Duodenal mucosa (tissue), 2 donors: ENCODE results near the gene PRDM4.
"Not testable (repeated sequence)": the region's sequence is repeated elsewhere in the genome, so short reads cannot be mapped to it uniquely, and the experiment has no call there.

Source experiments
- H3K27ac ChIP-seq: one replicate; pipeline ENCODE4 v1.7.0; 2013; ENCODE audit warnings: low read depth, low read length
- H3K27me3 ChIP-seq, 2 donors: one replicate each; pipeline ENCODE4 v1.7.0; 2013; ENCODE audit warnings: low read length in 2 of 2, control low read depth in 1 of 2; ENCODE audit not compliant: insufficient read depth in 2 of 2, control insufficient read depth in 1 of 2
- H3K36me3 ChIP-seq, 2 donors: one replicate each; pipeline ENCODE4 v1.7.0; 2013; ENCODE audit warnings: low read length in 2 of 2, control low read depth in 1 of 2; ENCODE audit not compliant: insufficient read depth in 2 of 2, control insufficient read depth in 1 of 2
- H3K4me1 ChIP-seq, 2 donors: one replicate each; pipeline ENCODE4 v1.7.0; 2013; ENCODE audit warnings: low read length in 2 of 2, control low read depth in 1 of 2; ENCODE audit not compliant: insufficient read depth in 2 of 2, control insufficient read depth in 1 of 2
- H3K4me3 ChIP-seq, 2 donors: one replicate each; pipeline ENCODE4 v1.7.0; 2013; ENCODE audit warnings: low read length in 2 of 2, low read depth in 1 of 2
- H3K9ac ChIP-seq, 2 donors: one replicate each; pipeline ENCODE4 v1.7.0; 2013; ENCODE audit warnings: low read length in 2 of 2, low read depth in 1 of 2
- H3K9me3 ChIP-seq, 2 donors: one replicate each; pipeline ENCODE4 v1.7.0; 2013; ENCODE audit warnings: low read length in 2 of 2, control low read depth in 1 of 2; ENCODE audit not compliant: control insufficient read depth in 1 of 2

PRDM4 gene

GRCh38 chr12:107736914-107737313, 24.0 kb downstream of the PRDM4 start:
- no peak overlapping the region for H3K27ac ChIP-seq
- no peak overlapping the region for H3K4me3 ChIP-seq
- H3K36me3 ChIP-seq = peaks cover 66 to 92% of the 10 kb centered on the region in 2 donors
- no peaks in the 10 kb centered on the region for H3K4me1 ChIP-seq
- no peaks in the 10 kb centered on the region for H3K9me3 ChIP-seq
- no peak overlapping the region for H3K9ac ChIP-seq
- H3K27me3 ChIP-seq = no peaks in the 10 kb centered on the region

GRCh38 chr12:107735763-107736162, 25.2 kb downstream of the PRDM4 start:
- peaks cover 55 to 81% of the 10 kb centered on the region in 2 donors for H3K36me3 ChIP-seq
- no peak overlapping the region for H3K27ac ChIP-seq
- H3K4me1 ChIP-seq = no peaks in the 10 kb centered on the region
- no peak overlapping the region for H3K4me3 ChIP-seq
- no peaks in the 10 kb centered on the region for H3K27me3 ChIP-seq
- no peaks in the 10 kb centered on the region for H3K9me3 ChIP-seq
- H3K9ac ChIP-seq = no peak overlapping the region

DNA sequence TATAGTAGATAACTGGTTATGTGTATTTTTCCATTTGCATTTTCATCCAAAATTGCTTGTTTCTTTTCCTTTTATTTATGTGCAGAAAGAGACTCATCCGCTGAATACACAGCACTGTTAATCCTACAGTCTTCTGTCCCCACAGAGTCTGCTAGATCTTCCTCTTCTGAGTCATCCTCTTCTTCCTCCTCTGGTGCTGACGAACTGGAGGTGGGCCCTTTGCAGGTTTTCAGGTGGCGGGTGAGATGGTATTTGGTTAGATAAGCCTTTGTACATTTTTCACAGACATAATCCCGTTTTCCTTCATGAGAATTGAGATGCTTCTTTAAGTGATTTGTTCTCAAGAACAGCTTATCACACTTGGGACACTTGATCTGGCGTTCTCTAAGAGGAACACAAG, 26.8 kb downstream of the PRDM4 start:
- Histone ChIP-seq H3K27me3 (no peaks in the 10 kb centered on the region), H3K9me3 (no peaks in the 10 kb centered on the region), H3K27ac (no peak overlapping the region), H3K4me3 (no peak overlapping the region), H3K4me1 (no peaks in the 10 kb centered on the region), H3K36me3 (peaks cover 49 to 65% of the 10 kb centered on the region in 2 donors), H3K9ac (no peak overlapping the region)

- H3K36me3 ChIP-seq = peaks cover 34 to 48% of the 10 kb centered on the region in 2 donors
- H3K27ac ChIP-seq = no peak overlapping the region
- H3K4me1 ChIP-seq = no peaks in the 10 kb centered on the region
- no peaks in the 10 kb centered on the region for H3K27me3 ChIP-seq
- H3K9me3 ChIP-seq = no peaks in the 10 kb centered on the region
- no peak overlapping the region for H3K9ac ChIP-seq
- H3K4me3 ChIP-seq = no peak overlapping the region
Observed at GRCh38 chr12:107732365-107732764, 28.6 kb downstream of the PRDM4 start.

GRCh38 chr12:107731366-107731765, 29.6 kb downstream of the PRDM4 start:
- Histone ChIP-seq H3K27me3 (no peaks in the 10 kb centered on the region), H3K4me1 (no peaks in the 10 kb centered on the region), H3K27ac (no peak overlapping the region), H3K9ac (no peak overlapping the region), H3K36me3 (peaks cover 28 to 38% of the 10 kb centered on the region in 2 donors), H3K9me3 (no peaks in the 10 kb centered on the region), H3K4me3 (no peak overlapping the region)

DNA sequence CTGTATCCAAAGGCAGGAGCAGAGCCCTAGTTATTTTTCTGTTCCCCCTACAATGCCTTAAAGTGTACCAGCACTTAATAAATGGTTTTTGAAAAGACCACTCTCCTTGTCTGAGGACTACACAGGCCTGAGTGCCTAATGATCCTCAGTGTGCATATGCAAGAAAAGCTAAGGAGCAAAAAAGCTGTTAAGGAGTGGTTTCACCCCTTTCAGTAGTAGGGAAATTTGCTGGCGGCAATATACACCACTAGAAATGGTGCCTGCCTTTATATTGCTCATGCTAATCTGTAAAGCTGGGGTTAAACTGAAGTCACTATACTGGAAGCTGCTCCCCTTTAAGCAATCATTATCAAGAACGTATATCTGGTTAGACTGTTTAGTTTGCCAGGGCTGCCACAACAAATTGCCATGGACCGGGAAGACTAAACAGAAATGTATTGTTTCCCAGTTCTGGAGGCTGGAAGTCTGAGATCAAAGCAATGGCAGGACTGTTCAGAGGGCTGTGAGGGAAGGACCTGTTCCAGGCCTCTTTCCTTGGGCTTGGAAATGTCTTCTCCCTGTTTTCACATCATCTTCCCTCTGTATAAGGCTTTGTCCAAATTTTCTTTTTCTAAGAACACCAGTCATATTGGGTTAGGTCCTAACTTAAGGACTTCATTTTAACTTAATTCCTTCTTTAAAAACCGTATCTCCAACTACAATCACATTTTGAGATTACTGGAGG, 30.2 kb downstream of the PRDM4 start:
- H3K9me3 ChIP-seq = no peaks in the 10 kb centered on the region
- peaks cover 27 to 32% of the 10 kb centered on the region in 2 donors for H3K36me3 ChIP-seq
- H3K4me1 ChIP-seq = no peaks in the 10 kb centered on the region
- no peaks in the 10 kb centered on the region for H3K27me3 ChIP-seq
- no peak overlapping the region for H3K27ac ChIP-seq
- H3K9ac ChIP-seq = no peak overlapping the region
- H3K4me3 ChIP-seq = no peak overlapping the region

GRCh38 chr12:107727742-107728141, 33.2 kb downstream of the PRDM4 start:
- H3K9me3 ChIP-seq, H3K9ac ChIP-seq, H3K36me3 ChIP-seq, H3K4me3 ChIP-seq, H3K27ac ChIP-seq, H3K27me3 ChIP-seq, H3K4me1 ChIP-seq: not testable (repeated sequence)

GRCh38 chr12:107727327-107727726, 33.6 kb downstream of the PRDM4 start:
- not testable (repeated sequence) for H3K9me3 ChIP-seq, H3K4me3 ChIP-seq, H3K36me3 ChIP-seq, H3K9ac ChIP-seq, H3K27me3 ChIP-seq, H3K27ac ChIP-seq, H3K4me1 ChIP-seq

GRCh38 chr12:107718606-107719005, 42.3 kb downstream of the PRDM4 start:
- H3K9me3 ChIP-seq = no peaks in the 10 kb centered on the region
- no peaks in the 10 kb centered on the region for H3K4me1 ChIP-seq
- H3K27me3 ChIP-seq = no peaks in the 10 kb centered on the region
- H3K27ac ChIP-seq = no peak overlapping the region
- H3K4me3 ChIP-seq = no peak overlapping the region
- peaks cover 8 to 20% of the 10 kb centered on the region in 2 donors for H3K36me3 ChIP-seq
- H3K9ac ChIP-seq = no peak overlapping the region

GRCh38 chr12:107715780-107716179, 45.2 kb downstream of the PRDM4 start:
- H3K4me3 ChIP-seq = no peak overlapping the region
- H3K9me3 ChIP-seq = no peaks in the 10 kb centered on the region
- H3K4me1 ChIP-seq = no peaks in the 10 kb centered on the region
- H3K36me3 ChIP-seq = peaks cover 23 to 45% of the 10 kb centered on the region in 2 donors
- H3K9ac ChIP-seq = no peak overlapping the region
- no peak overlapping the region for H3K27ac ChIP-seq
- no peaks in the 10 kb centered on the region for H3K27me3 ChIP-seq
